GM12872 (cell line): ENCODE results near the gene TVP23A.

ENCODE experiments used
- CTCF ChIP-seq: IDR thresholded peaks from 3 replicates; pipeline ENCODE4 v1.5.1; 2011; ENCODE audit warnings: low read depth, mild to moderate bottlenecking, low read length, moderate library complexity; ENCODE audit not compliant: insufficient read depth

The TVP23A gene

GRCh38 chr16:10808850-10809249, 9.7 kb downstream of the TVP23A start:
- TF ChIP-seq CTCF, result 0 out of 3 replicates have a peak, but pooled peaks have one; percentile 12

- TF ChIP-seq CTCF, result no peak
These were observed 10.4 kb downstream of the TVP23A start for GRCh38 chr16:10808218-10808617.

GRCh38 chr16:10806698-10807097, 11.9 kb downstream of the TVP23A start:
- no peak for TF ChIP-seq CTCF

- TF ChIP-seq CTCF, result no peak
These were observed 13.3 kb downstream of the TVP23A start for GRCh38 chr16:10805334-10805733.

- no peak for TF ChIP-seq CTCF
These were observed 18.9 kb downstream of the TVP23A start for GRCh38 chr16:10799736-10800135.

GRCh38 chr16:10791048-10791447, 27.5 kb downstream of the TVP23A start:
- TF ChIP-seq CTCF, result no peak

GRCh38 chr16:10787304-10787703, 31.3 kb downstream of the TVP23A start:
- no peak for TF ChIP-seq CTCF

- TF ChIP-seq CTCF, result no peak
These were observed 36.0 kb downstream of the TVP23A start for GRCh38 chr16:10782628-10783027.
